ENCODE results near the gene YAE1.
"Not testable (repeated sequence)": the region's sequence is repeated elsewhere in the genome, so short reads cannot be mapped to it uniquely, and the experiment has no call there.

Gene YAE1

DNA sequence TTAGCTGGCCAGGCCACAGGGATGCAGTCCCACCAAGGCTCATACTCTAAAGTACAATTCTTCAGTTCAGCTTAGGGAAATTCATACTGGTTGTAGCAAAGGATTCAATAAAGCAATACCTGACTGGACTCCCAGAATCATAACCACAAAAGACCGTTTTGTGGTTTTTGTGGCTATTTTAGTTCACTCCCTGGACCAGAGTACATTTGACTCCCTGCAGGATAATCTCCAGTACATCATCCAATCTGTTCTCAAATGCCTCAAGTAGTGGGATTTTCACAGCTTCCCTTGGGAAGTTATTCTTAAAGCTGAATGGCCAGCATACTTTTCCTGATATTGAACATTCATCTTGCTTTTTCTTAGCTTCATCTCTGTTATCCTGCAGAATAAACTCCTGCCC is 29.3 kb upstream of the YAE1 start:
- Mint-ChIP-seq H3K4me3 (no peak overlapping the region), H3K9me3 (no peaks in the 10 kb centered on the region), H3K36me3 (ENCODE audit: low read depth) (no peaks in the 10 kb centered on the region), H3K27me3 (peaks cover 2% of the 10 kb centered on the region), H3K27ac (no peak overlapping the region), H3K4me1 (no peaks in the 10 kb centered on the region)
- DNase-seq = no peak
- ATAC-seq = no peak

DNA sequence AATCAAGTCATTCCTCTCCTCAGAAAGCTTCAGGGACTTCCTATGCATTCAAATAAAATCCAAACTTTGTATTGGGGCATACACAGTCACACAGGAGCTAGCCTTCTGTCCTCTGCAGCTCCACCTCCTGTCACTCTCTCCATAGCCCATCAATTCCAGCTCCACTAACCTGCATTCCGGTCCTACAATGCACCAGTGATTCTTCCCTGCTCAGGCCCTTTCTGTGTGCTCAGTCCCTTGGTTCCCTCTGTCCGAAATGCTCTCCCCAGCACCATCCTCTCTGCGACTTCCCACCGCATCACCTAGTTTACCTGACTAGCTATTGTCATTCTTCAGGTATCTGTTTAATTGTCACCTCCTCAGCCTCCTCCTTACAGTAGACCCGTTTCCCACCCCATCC is 26.4 kb upstream of the YAE1 start:
- H3K4me3 Mint-ChIP-seq = no peak overlapping the region
- H3K27me3 Mint-ChIP-seq = peaks cover 2% of the 10 kb centered on the region
- H3K27ac Mint-ChIP-seq = no peak overlapping the region
- H3K4me1 Mint-ChIP-seq = no peaks in the 10 kb centered on the region
- no peaks in the 10 kb centered on the region for H3K36me3 Mint-ChIP-seq (ENCODE audit: low read depth)
- ATAC-seq (no peak), DNase-seq (no peak)
- H3K9me3 Mint-ChIP-seq = no peaks in the 10 kb centered on the region

DNA sequence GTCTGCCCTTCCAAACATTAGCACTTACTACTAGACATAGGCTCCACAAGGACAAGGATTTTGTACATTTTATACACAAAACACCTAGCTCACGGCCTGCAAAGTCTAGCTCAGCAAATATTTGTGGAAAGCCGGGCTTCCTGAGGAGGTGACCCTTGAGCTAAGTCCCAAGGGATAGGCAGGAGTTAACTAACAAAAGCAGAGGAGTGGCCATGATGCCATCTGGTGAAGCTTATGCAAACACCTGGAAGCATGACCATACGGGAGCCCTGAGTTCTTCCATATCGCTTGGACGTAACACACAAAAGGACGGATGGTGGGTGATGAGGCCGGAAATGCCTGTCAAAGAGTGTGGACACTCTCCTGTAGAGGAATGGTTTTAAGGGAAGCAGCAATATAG is 25.9 kb upstream of the YAE1 start:
- H3K27ac Mint-ChIP-seq = no peak overlapping the region
- H3K9me3 Mint-ChIP-seq = no peaks in the 10 kb centered on the region
- H3K36me3 Mint-ChIP-seq (ENCODE audit: low read depth) = no peaks in the 10 kb centered on the region
- H3K4me1 Mint-ChIP-seq = no peaks in the 10 kb centered on the region
- no peak overlapping the region for H3K4me3 Mint-ChIP-seq
- peaks cover 2% of the 10 kb centered on the region for H3K27me3 Mint-ChIP-seq
- DNase-seq = no peak
- ATAC-seq = no peak

DNA sequence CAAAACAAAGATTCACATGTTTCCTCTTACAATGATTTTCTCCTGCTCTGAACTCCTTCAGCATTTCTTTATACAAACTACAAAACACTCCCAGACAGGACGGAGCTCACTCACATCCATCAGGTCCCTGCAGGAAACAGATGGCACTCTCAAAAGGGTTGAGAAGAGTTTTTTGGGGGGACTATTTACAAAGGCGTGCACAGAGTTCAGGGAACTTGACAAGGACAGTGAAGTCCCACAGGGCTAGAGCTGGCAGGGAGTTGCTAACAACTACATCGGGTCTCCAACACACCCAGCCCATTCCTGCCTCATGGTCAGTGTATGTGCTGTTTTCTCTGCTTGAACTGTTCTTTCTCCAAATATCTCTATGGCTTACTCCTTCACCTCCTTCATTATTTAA is 24.7 kb upstream of the YAE1 start:
- Mint-ChIP-seq H3K27ac (no peak overlapping the region), H3K9me3 (no peaks in the 10 kb centered on the region), H3K4me1 (no peaks in the 10 kb centered on the region), H3K27me3 (peaks cover 2% of the 10 kb centered on the region), H3K4me3 (no peak overlapping the region), H3K36me3 (ENCODE audit: low read depth) (no peaks in the 10 kb centered on the region)
- DNase-seq (no peak), ATAC-seq (no peak)

DNA sequence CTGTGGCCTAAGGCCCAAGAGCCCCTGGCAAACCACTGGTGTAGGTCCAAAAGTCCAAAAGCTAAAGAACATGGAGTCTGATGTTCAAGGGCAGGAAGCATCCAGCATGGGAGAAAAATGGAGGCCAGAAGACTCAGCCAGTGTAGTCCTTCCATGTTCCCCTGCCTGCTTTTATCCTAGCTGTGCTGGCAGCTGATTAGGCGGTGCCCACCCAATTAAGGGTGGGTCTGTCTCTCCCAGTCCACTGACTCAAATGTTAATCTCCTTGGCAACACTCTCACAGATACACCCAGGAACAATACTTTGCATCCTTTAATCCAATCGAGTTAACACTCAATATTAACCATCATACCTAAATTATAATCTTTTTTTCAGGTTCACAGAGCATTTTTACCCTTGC is 21.4 kb upstream of the YAE1 start:
- not testable (repeated sequence) for H3K4me3 Mint-ChIP-seq; H3K9me3 Mint-ChIP-seq; H3K36me3 Mint-ChIP-seq (ENCODE audit: low read depth); H3K4me1 Mint-ChIP-seq; H3K27me3 Mint-ChIP-seq; ATAC-seq; DNase-seq; H3K27ac Mint-ChIP-seq

DNA sequence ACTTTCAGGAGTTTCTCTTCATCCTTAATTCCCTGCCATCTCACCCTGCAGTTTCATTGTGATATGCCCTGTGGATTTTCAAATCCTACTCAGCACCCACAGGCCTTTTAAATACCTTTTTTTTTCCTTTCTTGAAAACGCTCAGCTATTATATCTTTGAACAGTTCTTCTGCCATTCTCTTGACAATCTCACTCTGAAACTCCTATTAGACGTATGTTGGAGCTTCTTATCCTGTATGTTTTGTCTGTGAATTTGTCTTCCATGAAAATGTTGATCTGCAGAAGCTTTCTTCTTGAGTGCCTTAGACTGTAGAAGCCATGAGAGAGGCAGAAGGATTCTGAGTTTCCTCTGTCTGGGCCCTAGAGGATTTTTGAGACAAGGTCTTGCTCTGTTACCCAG is 18.9 kb upstream of the YAE1 start:
- Mint-ChIP-seq H3K36me3 (ENCODE audit: low read depth) (peaks cover 6% of the 10 kb centered on the region), H3K9me3 (peaks cover 7% of the 10 kb centered on the region), H3K27ac (no peak overlapping the region), H3K4me3 (no peak overlapping the region), H3K27me3 (no peaks in the 10 kb centered on the region), H3K4me1 (no peaks in the 10 kb centered on the region)
- ATAC-seq (no peak), DNase-seq (no peak)

DNA sequence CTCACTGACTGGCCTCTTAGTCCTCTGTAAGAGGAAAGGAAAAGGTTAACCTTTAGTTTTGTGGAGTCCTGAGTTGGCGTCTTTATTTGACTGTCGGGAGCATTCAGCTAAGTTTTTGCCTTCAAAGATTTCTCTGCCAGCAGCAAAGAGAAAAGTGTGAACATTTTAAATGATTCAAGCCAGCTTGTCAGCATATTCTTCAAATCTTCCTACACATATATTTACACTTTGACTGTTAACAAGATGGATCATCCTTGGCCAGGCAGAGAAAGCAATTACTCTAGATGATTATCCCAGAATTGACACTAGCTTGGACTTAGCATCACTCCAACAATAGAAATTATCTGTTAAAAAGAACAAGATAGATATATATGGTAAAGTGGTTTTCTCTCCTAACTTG is 15.8 kb upstream of the YAE1 start:
- DNase-seq (no peak), ATAC-seq (no peak)
- peaks cover 6% of the 10 kb centered on the region for H3K36me3 Mint-ChIP-seq (ENCODE audit: low read depth)
- H3K27me3 Mint-ChIP-seq = no peaks in the 10 kb centered on the region
- H3K4me3 Mint-ChIP-seq = no peak overlapping the region
- no peak overlapping the region for H3K27ac Mint-ChIP-seq
- peaks cover 7% of the 10 kb centered on the region for H3K9me3 Mint-ChIP-seq
- H3K4me1 Mint-ChIP-seq = no peaks in the 10 kb centered on the region

DNA sequence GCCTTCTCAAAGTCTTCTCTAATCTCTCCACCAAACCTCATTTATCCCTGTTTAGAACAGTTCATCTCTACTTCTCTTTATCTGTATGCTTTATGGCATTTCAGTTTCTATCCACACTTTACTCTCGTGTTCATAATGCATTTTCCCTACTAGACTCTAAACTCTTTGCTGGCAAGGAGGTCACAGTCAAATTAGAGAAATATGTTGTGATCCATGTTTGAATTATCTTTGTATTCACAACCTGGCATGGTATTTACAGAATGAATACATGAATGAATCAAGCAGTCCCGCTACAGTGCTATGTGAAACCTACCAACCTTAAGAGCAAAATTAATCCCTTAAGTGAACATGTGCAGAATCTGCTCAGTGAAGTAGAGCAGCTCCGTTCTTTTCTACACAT is 12.8 kb upstream of the YAE1 start:
- Mint-ChIP-seq H3K4me1 (no peaks in the 10 kb centered on the region), H3K27me3 (peaks cover 8% of the 10 kb centered on the region), H3K4me3 (no peak overlapping the region), H3K27ac (no peak overlapping the region), H3K9me3 (no peaks in the 10 kb centered on the region), H3K36me3 (ENCODE audit: low read depth) (no peaks in the 10 kb centered on the region)
- DNase-seq (no peak), ATAC-seq (no peak)

DNA sequence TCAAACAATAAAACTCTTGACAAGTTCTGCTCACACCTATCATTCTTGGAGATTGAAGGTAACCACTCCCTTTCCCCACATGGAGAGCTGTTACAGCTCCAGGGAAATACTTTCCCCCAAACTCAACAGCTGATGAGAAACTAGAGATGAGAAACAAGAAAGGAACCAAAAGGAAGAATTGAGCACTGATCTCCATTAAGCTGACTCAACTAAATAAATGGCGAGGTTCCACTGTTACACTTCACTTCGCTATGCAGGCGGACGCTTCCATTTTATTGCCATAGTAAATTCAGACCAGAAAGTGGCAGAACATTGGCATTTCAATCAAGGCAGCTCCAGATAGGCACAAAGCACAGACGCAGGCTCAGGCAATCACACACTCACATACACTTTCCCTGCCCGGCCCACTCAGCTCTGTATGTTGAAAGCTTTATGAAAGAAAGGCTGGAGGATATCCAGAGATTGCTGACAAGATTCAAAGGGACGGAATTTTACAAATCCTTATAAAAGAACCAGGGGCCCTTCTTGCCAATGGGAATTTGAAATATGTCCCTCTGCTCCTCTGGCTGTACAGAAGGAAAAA is 11.5 kb upstream of the YAE1 start:
- Mint-ChIP-seq H3K27me3 (peaks cover 8% of the 10 kb centered on the region), H3K36me3 (ENCODE audit: low read depth) (no peaks in the 10 kb centered on the region), H3K9me3 (no peaks in the 10 kb centered on the region), H3K4me1 (no peaks in the 10 kb centered on the region), H3K27ac (no peak overlapping the region), H3K4me3 (no peak overlapping the region)
- ATAC-seq (no peak), DNase-seq (no peak)

DNA sequence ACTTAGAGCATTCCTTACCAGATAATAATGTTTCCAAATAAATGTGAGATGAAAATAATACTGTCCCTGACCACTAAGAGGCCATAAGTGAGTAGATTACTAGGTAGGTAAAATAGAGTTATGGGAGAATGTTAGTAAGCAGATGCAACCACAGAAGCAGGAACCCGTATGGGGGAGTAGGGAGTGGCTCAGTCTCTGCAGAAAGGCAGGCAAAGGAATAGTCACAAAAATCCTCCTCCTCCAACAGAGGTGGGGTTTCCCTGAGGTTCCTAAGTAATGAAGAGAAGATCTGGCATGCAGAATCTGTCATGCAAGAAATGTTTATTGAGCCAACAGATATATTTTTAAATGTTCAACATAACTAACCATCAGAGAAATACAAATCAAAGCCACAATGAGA is 9.0 kb upstream of the YAE1 start:
- Mint-ChIP-seq H3K9me3 (no peaks in the 10 kb centered on the region), H3K36me3 (ENCODE audit: low read depth) (no peaks in the 10 kb centered on the region), H3K4me1 (no peaks in the 10 kb centered on the region), H3K27ac (no peak overlapping the region), H3K4me3 (no peak overlapping the region), H3K27me3 (peaks cover 8% of the 10 kb centered on the region)
- DNase-seq = no peak
- no peak for ATAC-seq

DNA sequence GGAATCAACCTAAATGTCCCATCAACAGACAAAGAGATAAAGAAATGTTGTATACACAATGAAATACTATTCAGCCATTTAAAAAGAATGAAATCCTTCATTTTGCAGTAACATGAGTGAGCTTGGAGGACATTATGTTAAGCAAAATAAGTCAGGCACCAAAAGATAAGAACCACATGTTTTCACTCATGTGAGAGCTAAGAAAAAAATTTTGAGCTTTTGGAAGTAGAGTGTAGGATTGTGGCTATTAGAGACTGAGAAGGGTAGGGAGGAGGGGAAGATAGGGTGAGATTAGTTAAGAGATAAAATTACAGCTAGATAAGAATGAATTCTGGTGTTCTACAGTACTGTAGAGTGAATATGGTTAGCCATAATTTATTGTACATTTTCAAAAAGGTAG is 8.3 kb upstream of the YAE1 start:
- H3K27me3 Mint-ChIP-seq = peaks cover 8% of the 10 kb centered on the region
- no peak overlapping the region for H3K27ac Mint-ChIP-seq

DNA sequence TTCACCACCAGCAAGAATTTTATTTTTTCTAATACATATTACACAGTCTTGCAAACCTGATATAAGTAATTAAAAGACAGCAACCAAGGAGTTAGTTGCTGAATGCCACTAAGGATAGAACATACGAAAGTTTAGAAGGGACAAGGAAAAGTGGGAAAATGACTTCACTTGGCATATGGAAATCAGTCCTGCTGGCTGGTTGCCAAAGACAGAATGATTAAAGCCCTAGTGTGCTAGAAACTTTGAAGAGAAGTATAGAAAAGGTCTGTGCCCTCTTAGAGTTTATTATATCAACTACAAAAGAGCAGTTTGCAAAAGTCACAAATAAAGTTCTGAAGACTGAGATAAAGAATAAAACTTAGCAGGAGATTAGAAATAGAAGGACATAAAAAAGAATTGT is 5.8 kb upstream of the YAE1 start:
- Mint-ChIP-seq H3K4me1 (peaks cover 2% of the 10 kb centered on the region), H3K9me3 (no peaks in the 10 kb centered on the region), H3K27ac (no peak overlapping the region), H3K4me3 (no peak overlapping the region), H3K27me3 (peaks cover 8% of the 10 kb centered on the region), H3K36me3 (ENCODE audit: low read depth) (no peaks in the 10 kb centered on the region)
- ATAC-seq (no peak), DNase-seq (no peak)

More for the DNA sequence above, 8.3 kb upstream of the YAE1 start:
- H3K4me1 Mint-ChIP-seq = no peaks in the 10 kb centered on the region
- no peaks in the 10 kb centered on the region for H3K9me3 Mint-ChIP-seq
- no peaks in the 10 kb centered on the region for H3K36me3 Mint-ChIP-seq (ENCODE audit: low read depth)
- no peak for DNase-seq
- H3K4me3 Mint-ChIP-seq = no peak overlapping the region
- no peak for ATAC-seq

DNA sequence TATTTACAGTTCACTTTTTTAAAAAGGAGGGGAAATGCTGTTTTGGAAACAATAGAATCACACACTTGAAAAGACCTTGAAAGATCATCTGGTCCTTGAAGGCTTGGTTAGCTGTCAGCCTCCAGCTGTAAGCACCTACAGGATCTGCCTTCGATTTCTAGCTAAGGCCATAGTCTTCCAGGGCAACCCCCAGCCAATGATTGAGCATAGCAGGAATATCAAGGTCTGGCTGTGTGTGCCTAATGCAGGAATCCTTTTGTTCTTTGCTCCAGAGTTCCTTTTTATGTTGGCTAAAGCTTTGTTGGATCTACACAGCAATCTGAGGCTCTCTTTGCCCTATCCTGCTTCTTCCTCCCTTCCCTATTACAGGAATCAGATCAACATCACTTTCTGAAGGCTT is 5.2 kb upstream of the YAE1 start:
- H3K27me3 Mint-ChIP-seq = peaks cover 8% of the 10 kb centered on the region
- no peak overlapping the region for H3K4me3 Mint-ChIP-seq
- H3K9me3 Mint-ChIP-seq = no peaks in the 10 kb centered on the region
- peaks cover 8% of the 10 kb centered on the region for H3K4me1 Mint-ChIP-seq
- ATAC-seq (no peak), DNase-seq (no peak)
- H3K36me3 Mint-ChIP-seq (ENCODE audit: low read depth) = no peaks in the 10 kb centered on the region
- H3K27ac Mint-ChIP-seq = no peak overlapping the region

DNA sequence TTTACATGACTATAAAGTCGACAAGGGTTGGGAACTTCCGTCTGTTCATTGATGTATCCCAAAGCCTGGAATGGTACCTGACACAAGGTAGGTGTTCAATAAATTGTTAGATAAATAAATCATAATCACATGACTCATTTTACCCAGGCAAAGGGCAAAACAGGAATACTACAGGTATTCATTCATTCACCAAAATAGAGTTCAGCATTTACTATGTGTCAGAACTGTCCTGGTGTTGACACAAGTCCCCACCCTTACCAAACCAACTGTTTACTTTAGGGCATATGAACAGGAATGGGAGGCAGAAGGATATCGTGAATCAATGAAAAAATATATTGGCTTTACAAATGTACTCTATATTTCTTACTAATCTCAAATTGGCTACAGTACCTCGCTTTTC is 666 bp upstream of the YAE1 start:
- peaks cover 27% of the 10 kb centered on the region for H3K4me1 Mint-ChIP-seq
- peak overlapping the region; percentile 100 for H3K4me3 Mint-ChIP-seq
- ATAC-seq (no peak), DNase-seq (no peak)
- peak overlapping the region; percentile 96 for H3K27ac Mint-ChIP-seq
- peaks cover 10% of the 10 kb centered on the region for H3K36me3 Mint-ChIP-seq (ENCODE audit: low read depth)
- H3K9me3 Mint-ChIP-seq = no peaks in the 10 kb centered on the region
- H3K27me3 Mint-ChIP-seq = no peaks in the 10 kb centered on the region

DNA sequence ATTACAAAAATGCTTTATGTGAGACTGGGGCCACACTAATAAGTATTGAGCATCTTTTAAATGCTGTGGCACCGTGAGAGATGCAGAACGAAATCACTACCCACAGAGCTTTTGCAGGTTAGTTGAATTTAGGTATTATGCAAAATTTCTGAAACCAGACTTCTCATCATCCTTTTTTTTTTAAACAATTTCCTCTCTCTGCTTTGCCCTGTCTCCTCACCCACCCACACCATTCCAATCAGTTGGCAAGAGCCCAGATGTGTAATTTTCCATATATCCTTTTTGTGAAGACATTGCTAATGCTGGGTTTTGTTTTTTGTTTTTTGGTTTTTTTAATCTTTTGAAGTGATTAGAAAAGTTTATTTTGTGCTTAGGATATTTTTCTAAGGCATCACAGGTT is 1.1 kb downstream of the YAE1 start:
- DNase-seq = no peak
- no peaks in the 10 kb centered on the region for H3K9me3 Mint-ChIP-seq
- ATAC-seq = no peak
- H3K27me3 Mint-ChIP-seq = no peaks in the 10 kb centered on the region
- peaks cover 13% of the 10 kb centered on the region for H3K36me3 Mint-ChIP-seq (ENCODE audit: low read depth)
- H3K4me3 Mint-ChIP-seq = peak overlapping the region; percentile 100
- H3K4me1 Mint-ChIP-seq = peaks cover 27% of the 10 kb centered on the region
- peak overlapping the region; percentile 96 for H3K27ac Mint-ChIP-seq

DNA sequence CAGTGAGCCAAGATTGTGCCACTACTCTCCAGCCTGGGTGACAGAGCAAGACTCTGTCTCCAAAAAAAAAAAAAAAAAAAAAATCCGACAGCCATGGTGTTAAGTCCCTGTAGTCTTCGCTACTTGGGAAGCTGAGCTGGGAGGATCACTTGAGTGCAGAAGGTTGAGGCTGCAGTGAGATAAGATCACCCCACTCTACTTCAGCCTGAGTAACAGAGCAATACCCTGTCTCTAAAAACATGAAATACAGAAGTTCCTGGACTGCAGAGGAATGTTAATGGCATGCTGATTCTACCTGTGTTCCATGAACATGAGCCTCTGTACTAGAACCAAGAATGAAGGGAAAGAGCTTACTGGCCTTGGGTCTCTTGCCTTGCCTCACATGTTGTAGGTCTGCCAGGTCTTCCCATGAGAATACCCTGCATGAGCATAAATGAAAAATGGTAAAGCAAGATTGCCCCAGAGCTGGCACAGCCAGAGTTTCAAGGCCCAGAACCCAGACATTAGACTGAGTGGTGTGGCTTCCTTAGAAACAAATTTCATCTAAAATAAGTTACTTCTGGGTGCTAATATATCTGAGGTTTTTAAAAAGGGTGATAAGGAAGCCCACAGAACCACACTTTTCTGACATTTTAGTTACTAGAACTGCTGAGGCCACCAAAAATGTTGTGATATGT is 8.6 kb downstream of the YAE1 start:
- DNase-seq (no peak), ATAC-seq (no peak)
- Mint-ChIP-seq H3K9me3 (no peaks in the 10 kb centered on the region), H3K4me1 (no peaks in the 10 kb centered on the region), H3K27ac (no peak overlapping the region), H3K36me3 (ENCODE audit: low read depth) (peaks cover 10% of the 10 kb centered on the region), H3K4me3 (no peak overlapping the region), H3K27me3 (no peaks in the 10 kb centered on the region)

Measured in activated naive CD8-positive, alpha-beta T cell treated with anti-CD3 and anti-CD28 coated beads, Interleukin-2, amount 50 U/mL, for 24 hours (primary cell).